ENCODE measurements around the gene GUCA2B.

Gene GUCA2B

GRCh38 chr1:42152907-42153600 is at the start of gene GUCA2B:
Gene GUCA2B, plus strand, starts transcription at chr1:42153410. Its CDS starts 41 bp downstream, at chr1:42153451.
- no peak for DNase-seq (ENCODE audit: low read depth in 2 of 2)

GRCh38 chr1:42105025-42105424 is 48.2 kb upstream of the GUCA2B start:
- no peak for DNase-seq (ENCODE audit: low read depth in 2 of 2)

- no peak for DNase-seq (ENCODE audit: low read depth in 2 of 2)
These were observed 44.9 kb upstream of the GUCA2B start for GRCh38 chr1:42108309-42108708.

GRCh38 chr1:42109600-42109999 is 43.6 kb upstream of the GUCA2B start:
- no peak for DNase-seq (ENCODE audit: low read depth in 2 of 2)

- no peak for DNase-seq (ENCODE audit: low read depth in 2 of 2)
These were observed 39.0 kb upstream of the GUCA2B start for GRCh38 chr1:42114229-42114628.

- no peak for DNase-seq (ENCODE audit: low read depth in 2 of 2)
These were observed 36.0 kb upstream of the GUCA2B start for GRCh38 chr1:42117214-42117613.

GRCh38 chr1:42118125-42118524 is 35.1 kb upstream of the GUCA2B start:
- DNase-seq (ENCODE audit: low read depth in 2 of 2): no peak

- no peak for DNase-seq (ENCODE audit: low read depth in 2 of 2)
These were observed 30.8 kb upstream of the GUCA2B start for GRCh38 chr1:42122408-42122807.

- no peak for DNase-seq (ENCODE audit: low read depth in 2 of 2)
These were observed 27.7 kb upstream of the GUCA2B start for GRCh38 chr1:42125552-42125951.

GRCh38 chr1:42127767-42128166 is 25.4 kb upstream of the GUCA2B start:
- no peak for DNase-seq (ENCODE audit: low read depth in 2 of 2)

- no peak for DNase-seq (ENCODE audit: low read depth in 2 of 2)
These were observed 24.7 kb upstream of the GUCA2B start for GRCh38 chr1:42128499-42128898.

GRCh38 chr1:42128964-42129363 is 24.2 kb upstream of the GUCA2B start:
- DNase-seq (ENCODE audit: low read depth in 2 of 2): no peak

GRCh38 chr1:42130061-42130660 is 23.0 kb upstream of the GUCA2B start:
- DNase-seq (ENCODE audit: low read depth in 2 of 2): no peak

- DNase-seq (ENCODE audit: low read depth in 2 of 2): no peak
These were observed 19.8 kb upstream of the GUCA2B start for GRCh38 chr1:42133390-42133789.

- no peak for DNase-seq (ENCODE audit: low read depth in 2 of 2)
These were observed 19.2 kb upstream of the GUCA2B start for GRCh38 chr1:42133809-42134526.

GRCh38 chr1:42135426-42135825 is 17.8 kb upstream of the GUCA2B start:
- no peak for DNase-seq (ENCODE audit: low read depth in 2 of 2)

GRCh38 chr1:42136466-42136865 is 16.7 kb upstream of the GUCA2B start:
- DNase-seq (ENCODE audit: low read depth in 2 of 2): no peak

GRCh38 chr1:42137766-42138165 is 15.4 kb upstream of the GUCA2B start:
- no peak for DNase-seq (ENCODE audit: low read depth in 2 of 2)

GRCh38 chr1:42138586-42138985 is 14.6 kb upstream of the GUCA2B start:
- no peak for DNase-seq (ENCODE audit: low read depth in 2 of 2)

GRCh38 chr1:42139444-42139843 is 13.8 kb upstream of the GUCA2B start:
- DNase-seq (ENCODE audit: low read depth in 2 of 2): no peak

GRCh38 chr1:42140191-42140590 is 13.0 kb upstream of the GUCA2B start:
- DNase-seq (ENCODE audit: low read depth in 2 of 2): no peak

GRCh38 chr1:42141978-42142377 is 11.2 kb upstream of the GUCA2B start:
- DNase-seq (ENCODE audit: low read depth in 2 of 2): no peak
